ENCODE data around the gene NOTCH3. TPM values are rescaled to one million over a fixed set of nuclear protein-coding genes. Genes with fewer than 3 reads are reported as not detected.

NOTCH3 gene
- total and polyA plus RNA-seq, 2 donors (not counting 1 experiment from before 2014, with no cell fraction given): 26.4 to 42.6 TPM

DNA sequence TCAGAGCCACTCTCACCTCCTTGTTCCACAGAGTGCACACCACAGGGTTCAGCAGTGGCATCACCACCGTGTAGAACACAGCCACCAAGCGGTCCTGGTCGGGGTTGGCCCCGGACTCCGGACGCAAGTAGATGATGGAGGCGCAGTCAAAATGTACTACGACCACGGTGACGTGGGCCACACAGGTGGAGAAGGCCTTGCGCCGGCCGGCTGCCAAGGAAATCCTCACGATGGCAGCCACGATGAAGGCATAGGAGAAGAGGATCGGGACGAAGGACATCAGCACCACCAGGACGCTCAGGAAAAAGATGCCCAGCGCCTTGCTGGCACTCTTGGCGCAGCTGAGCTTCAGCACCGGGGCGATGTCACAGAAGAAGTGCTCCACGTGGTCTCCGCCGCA, 59.7 kb downstream of the NOTCH3 start:
- Histone ChIP-seq H4K20me1 (ENCODE audit: control insufficient read depth, extremely low read depth, insufficient read depth, low read length) (no peaks in the 10 kb centered on the region), H2AFZ (ENCODE audit: low read length) (no peak overlapping the region), H3K4me2 (ENCODE audit: extremely low read depth, insufficient read depth, low read length) (no peak overlapping the region), H3K9me3 (ENCODE audit: control insufficient read depth, insufficient read depth, low read depth, low read length) (no peaks in the 10 kb centered on the region), H3K27ac (ENCODE audit: insufficient read depth, low read length) (no peak overlapping the region), H3K79me2 (ENCODE audit: control insufficient read depth, insufficient read depth, low read length) (no peaks in the 10 kb centered on the region), H3K36me3 (ENCODE audit: control insufficient read depth, insufficient read depth, low read length) (no peaks in the 10 kb centered on the region), H3K4me3 (replicated peaks in 1 of 4; ENCODE audit: control extremely low read depth in 1 of 4, insufficient read depth in 1 of 4, low read depth in 3 of 4, low read length in 4 of 4) (no peak overlapping the region), H3K27me3 (ENCODE audit: control insufficient read depth, insufficient read depth, low read length) (no peaks in the 10 kb centered on the region), H3K9ac (ENCODE audit: insufficient read depth, low read length) (no peak overlapping the region), H3K4me1 (ENCODE audit: control insufficient read depth, extremely low read depth, insufficient read depth, low read length) (peaks cover 5% of the 10 kb centered on the region)
- DNase-seq (ENCODE audit: low read depth in 2 of 2): no peak
- TF ChIP-seq, protein P1, sequence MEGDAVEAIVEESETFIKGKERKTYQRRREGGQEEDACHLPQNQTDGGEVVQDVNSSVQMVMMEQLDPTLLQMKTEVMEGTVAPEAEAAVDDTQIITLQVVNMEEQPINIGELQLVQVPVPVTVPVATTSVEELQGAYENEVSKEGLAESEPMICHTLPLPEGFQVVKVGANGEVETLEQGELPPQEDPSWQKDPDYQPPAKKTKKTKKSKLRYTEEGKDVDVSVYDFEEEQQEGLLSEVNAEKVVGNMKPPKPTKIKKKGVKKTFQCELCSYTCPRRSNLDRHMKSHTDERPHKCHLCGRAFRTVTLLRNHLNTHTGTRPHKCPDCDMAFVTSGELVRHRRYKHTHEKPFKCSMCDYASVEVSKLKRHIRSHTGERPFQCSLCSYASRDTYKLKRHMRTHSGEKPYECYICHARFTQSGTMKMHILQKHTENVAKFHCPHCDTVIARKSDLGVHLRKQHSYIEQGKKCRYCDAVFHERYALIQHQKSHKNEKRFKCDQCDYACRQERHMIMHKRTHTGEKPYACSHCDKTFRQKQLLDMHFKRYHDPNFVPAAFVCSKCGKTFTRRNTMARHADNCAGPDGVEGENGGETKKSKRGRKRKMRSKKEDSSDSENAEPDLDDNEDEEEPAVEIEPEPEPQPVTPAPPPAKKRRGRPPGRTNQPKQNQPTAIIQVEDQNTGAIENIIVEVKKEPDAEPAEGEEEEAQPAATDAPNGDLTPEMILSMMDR (conservative IDR thresholded peaks at IDR 0.05 in 1 of 2, IDR thresholded peaks at IDR 0.05 in 1 of 2; ENCODE audit: low read depth in 1 of 2, low read length in 2 of 2): no peak
- TF ChIP-seq EZH2 (IDR thresholded peaks at IDR 0.05; ENCODE audit: low read length, missing control alignments): no peak

DNA sequence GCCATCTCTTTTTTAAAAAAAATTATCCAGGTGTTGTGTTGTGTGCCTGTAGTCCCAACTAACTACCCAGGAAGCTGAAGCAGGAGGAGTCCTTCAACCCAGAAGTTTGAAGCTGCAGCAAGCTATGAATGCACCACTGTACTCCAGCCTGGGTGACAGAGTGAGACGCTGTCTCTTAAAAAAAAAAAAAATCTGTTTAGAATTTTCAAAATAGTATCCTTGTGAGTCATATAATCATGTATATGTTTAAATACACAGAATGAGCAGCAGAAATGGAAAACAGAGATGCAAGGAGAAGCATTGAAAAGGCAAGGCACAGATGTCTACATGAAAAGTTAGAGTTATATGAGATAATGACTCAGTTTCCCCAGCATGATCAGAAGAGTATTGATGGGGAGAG, 62.4 kb downstream of the NOTCH3 start:
- Histone ChIP-seq H3K27me3 (ENCODE audit: control insufficient read depth, insufficient read depth, low read length) (no peaks in the 10 kb centered on the region), H4K20me1 (ENCODE audit: control insufficient read depth, extremely low read depth, insufficient read depth, low read length) (no peaks in the 10 kb centered on the region), H3K9me3 (ENCODE audit: control insufficient read depth, insufficient read depth, low read depth, low read length) (no peaks in the 10 kb centered on the region), H3K4me2 (ENCODE audit: extremely low read depth, insufficient read depth, low read length) (no peak overlapping the region), H3K4me1 (ENCODE audit: control insufficient read depth, extremely low read depth, insufficient read depth, low read length) (peaks cover 5% of the 10 kb centered on the region), H3K36me3 (ENCODE audit: control insufficient read depth, insufficient read depth, low read length) (no peaks in the 10 kb centered on the region), H2AFZ (ENCODE audit: low read length) (no peak overlapping the region), H3K27ac (ENCODE audit: insufficient read depth, low read length) (peak overlapping the region; percentile 37), H3K4me3 (replicated peaks in 1 of 4; ENCODE audit: control extremely low read depth in 1 of 4, insufficient read depth in 1 of 4, low read depth in 3 of 4, low read length in 4 of 4) (no peak overlapping the region), H3K9ac (ENCODE audit: insufficient read depth, low read length) (no peak overlapping the region), H3K79me2 (ENCODE audit: control insufficient read depth, insufficient read depth, low read length) (no peaks in the 10 kb centered on the region)
- no peak for TF ChIP-seq EZH2 (IDR thresholded peaks at IDR 0.05; ENCODE audit: low read length, missing control alignments)
- TF ChIP-seq, protein P1 (conservative IDR thresholded peaks at IDR 0.05 in 1 of 2, IDR thresholded peaks at IDR 0.05 in 1 of 2; ENCODE audit: low read depth in 1 of 2, low read length in 2 of 2): no peak
- DNase-seq (ENCODE audit: low read depth in 2 of 2): peak in 1 of 2 donors; percentile 31

DNA sequence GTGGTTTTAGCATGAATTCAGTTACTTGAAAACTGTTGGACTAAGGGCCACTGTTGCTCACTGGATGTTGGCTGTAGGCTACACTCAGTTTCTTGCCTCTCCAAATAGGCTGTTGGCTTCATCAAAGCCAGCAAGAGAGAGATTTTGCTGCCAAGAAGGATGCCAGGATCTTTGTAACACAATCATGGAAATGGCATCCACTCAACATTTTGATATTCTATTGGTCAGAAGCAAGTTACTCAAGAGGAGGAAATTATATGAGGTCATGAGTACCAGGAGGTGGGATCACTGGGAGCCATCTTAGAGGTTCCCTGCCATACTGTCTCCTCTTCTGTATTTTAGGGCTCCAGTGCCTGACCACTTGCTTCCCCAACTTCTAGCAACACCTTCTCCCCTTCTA, 63.0 kb downstream of the NOTCH3 start:
- H3K36me3 ChIP-seq (ENCODE audit: control insufficient read depth, insufficient read depth, low read length): no peaks in the 10 kb centered on the region
- H3K4me1 ChIP-seq (ENCODE audit: control insufficient read depth, extremely low read depth, insufficient read depth, low read length): peaks cover 5% of the 10 kb centered on the region
- no peaks in the 10 kb centered on the region for H3K79me2 ChIP-seq (ENCODE audit: control insufficient read depth, insufficient read depth, low read length)
- TF ChIP-seq, protein P1 (conservative IDR thresholded peaks at IDR 0.05 in 1 of 2, IDR thresholded peaks at IDR 0.05 in 1 of 2; ENCODE audit: low read depth in 1 of 2, low read length in 2 of 2): no peak
- no peak for TF ChIP-seq EZH2 (IDR thresholded peaks at IDR 0.05; ENCODE audit: low read length, missing control alignments)
- peak; percentile 19 to 37 for DNase-seq (ENCODE audit: low read depth in 2 of 2)
- H4K20me1 ChIP-seq (ENCODE audit: control insufficient read depth, extremely low read depth, insufficient read depth, low read length): no peaks in the 10 kb centered on the region
- no peak overlapping the region for H3K4me2 ChIP-seq (ENCODE audit: extremely low read depth, insufficient read depth, low read length)
- peak overlapping the region; percentile 37 for H3K27ac ChIP-seq (ENCODE audit: insufficient read depth, low read length)
- H3K4me3 ChIP-seq (replicated peaks in 1 of 4; ENCODE audit: control extremely low read depth in 1 of 4, insufficient read depth in 1 of 4, low read depth in 3 of 4, low read length in 4 of 4): no peak overlapping the region
- no peaks in the 10 kb centered on the region for H3K27me3 ChIP-seq (ENCODE audit: control insufficient read depth, insufficient read depth, low read length)
- no peak overlapping the region for H3K9ac ChIP-seq (ENCODE audit: insufficient read depth, low read length)
- no peak overlapping the region for H2AFZ ChIP-seq (ENCODE audit: low read length)
- no peaks in the 10 kb centered on the region for H3K9me3 ChIP-seq (ENCODE audit: control insufficient read depth, insufficient read depth, low read depth, low read length)
